PC-3 (cell line): ENCODE measurements around the gene ANKS1B. TPM values are rescaled to one million over a fixed set of nuclear protein-coding genes. Genes with fewer than 3 reads are reported as not detected.

Source experiments
- ATAC-seq: fragments of 200-7000 bp; cut with Tn5 transposase; 2 replicates; pipeline ENCODE4 v1.9.1; 2020; ENCODE audit warnings: mild to moderate bottlenecking, moderate library complexity
- BruUV-seq: library from RNA; stranded (reverse); fragments of 400-500 nt; replicated peaks from 2 replicates; lab custom pipeline; 2021; lab: Mats Ljungman, UMichigan
- CTCF ChIA-PET: fragments of 300-600 bp; sonication (Branson Sonifier 250); formaldehyde crosslinking; loops from one replicate; lab custom pipeline; 2022; ENCODE audit warnings: antibody characterized with exemption; lab: Charles Lee
- POLR2A ChIA-PET: fragments of 300-600 bp; sonication (Branson Sonifier 250); formaldehyde crosslinking; loops from one replicate; lab custom pipeline; 2022; ENCODE audit warnings: antibody characterized with exemption; ENCODE audit not compliant: unreplicated experiment; lab: Charles Lee
- DNase-seq: peaks from one replicate; pipeline ENCODE4 v3.0.0-alpha.2; 2015
- H2AFZ ChIP-seq: fragments of 300-600 bp; sonication (generic); 2 replicates; pipeline ENCODE4 v1.6.0; 2016; ENCODE audit warnings: antibody characterized with exemption, low read length
- H3F3A ChIP-seq: fragments of 300-600 bp; sonication (generic); one replicate; pipeline ENCODE4 v1.6.0; 2017; ENCODE audit warnings: antibody characterized with exemption, low read length, control low read depth, mild to moderate bottlenecking; ENCODE audit not compliant: unreplicated experiment
- H3K27ac ChIP-seq: fragments of 300-600 bp; sonication (generic); 2 replicates; pipeline ENCODE4 v1.5.1; 2016; ENCODE audit warnings: mild to moderate bottlenecking, low read length
- H3K27me3 ChIP-seq: fragments of 300-600 bp; sonication (generic); 2 replicates; pipeline ENCODE4 v1.6.1; 2016; ENCODE audit warnings: low read length, mixed read lengths
- H3K36me3 ChIP-seq: fragments of 300-600 bp; sonication (generic); 2 replicates; pipeline ENCODE4 v1.6.1; 2016; ENCODE audit warnings: low read depth, mixed run types, low read length, mixed read lengths
- H3K4me1 ChIP-seq: fragments of 300-600 bp; sonication (generic); 2 replicates; pipeline ENCODE4 v1.5.1; 2016; ENCODE audit warnings: low read length; ENCODE audit not compliant: insufficient read depth
- H3K4me2 ChIP-seq: fragments of 300-600 bp; sonication (generic); 2 replicates; pipeline ENCODE4 v1.6.0; 2016; ENCODE audit warnings: low read length
- H3K4me3 ChIP-seq: fragments of 300-600 bp; sonication (generic); 2 replicates; pipeline ENCODE4 v1.5.1; 2016; ENCODE audit warnings: mild to moderate bottlenecking, low read length, mixed read lengths
- H3K79me2 ChIP-seq: fragments of 300-600 bp; sonication (generic); 2 replicates; pipeline ENCODE4 v1.6.1; 2017; ENCODE audit warnings: low read length, mixed read lengths
- H3K9ac ChIP-seq: fragments of 300-600 bp; sonication (generic); 2 replicates; pipeline ENCODE4 v1.6.0; 2016; ENCODE audit warnings: mild to moderate bottlenecking, low read length
- H3K9me2 ChIP-seq: fragments of 300-600 bp; sonication (generic); replicated peaks from 2 replicates; pipeline ENCODE4 v1.6.1; 2016; ENCODE audit warnings: mixed run types, low read length, mixed read lengths
- H3K9me3 ChIP-seq: fragments of 300-600 bp; sonication (generic); 2 replicates; pipeline ENCODE4 v1.6.1; 2016; ENCODE audit warnings: low read length, mixed read lengths
- H4K20me1 ChIP-seq: fragments of 300-600 bp; sonication (generic); 2 replicates; pipeline ENCODE4 v1.6.1; 2016; ENCODE audit warnings: low read length, mixed read lengths
- EZH2 ChIP-seq: fragments of 300-600 bp; sonication (generic); IDR thresholded peaks from one replicate; pipeline ENCODE4 v1.6.1; 2017; ENCODE audit warnings: antibody characterized with exemption, mild to moderate bottlenecking, low read length; ENCODE audit not compliant: unreplicated experiment
- EZH2phosphoT487 ChIP-seq: fragments of 300-600 bp; sonication (generic); IDR thresholded peaks from 2 replicates; pipeline ENCODE4 v1.6.1; 2018; ENCODE audit warnings: mild to moderate bottlenecking, antibody characterized with exemption, low read length, borderline replicate concordance
- intact Hi-C: fragments of 100-400 bp; cut with micrococcal nuclease; formaldehyde crosslinking; loops from 2 replicates; pipeline ENCODE4 v1.9.0; 2023
- total RNA-seq: library from RNA; depleted of rRNA; stranded (reverse); fragments of >200 nt; gene quantifications from 2 replicates; pipeline ENCODE4 v1.2.3, GENCODE V29; 2014
- TF ChIP-seq, protein P1 (sequence below): fragments of 300-600 bp; sonication (generic); conservative IDR thresholded peaks from 2 replicates; pipeline ENCODE4 v1.5.1; 2017; ENCODE audit warnings: antibody characterized with exemption, low read depth, mild to moderate bottlenecking, low read length

The ANKS1B gene
- total RNA-seq, 1 experiment from 2014 or later = 0.07 TPM

DNA sequence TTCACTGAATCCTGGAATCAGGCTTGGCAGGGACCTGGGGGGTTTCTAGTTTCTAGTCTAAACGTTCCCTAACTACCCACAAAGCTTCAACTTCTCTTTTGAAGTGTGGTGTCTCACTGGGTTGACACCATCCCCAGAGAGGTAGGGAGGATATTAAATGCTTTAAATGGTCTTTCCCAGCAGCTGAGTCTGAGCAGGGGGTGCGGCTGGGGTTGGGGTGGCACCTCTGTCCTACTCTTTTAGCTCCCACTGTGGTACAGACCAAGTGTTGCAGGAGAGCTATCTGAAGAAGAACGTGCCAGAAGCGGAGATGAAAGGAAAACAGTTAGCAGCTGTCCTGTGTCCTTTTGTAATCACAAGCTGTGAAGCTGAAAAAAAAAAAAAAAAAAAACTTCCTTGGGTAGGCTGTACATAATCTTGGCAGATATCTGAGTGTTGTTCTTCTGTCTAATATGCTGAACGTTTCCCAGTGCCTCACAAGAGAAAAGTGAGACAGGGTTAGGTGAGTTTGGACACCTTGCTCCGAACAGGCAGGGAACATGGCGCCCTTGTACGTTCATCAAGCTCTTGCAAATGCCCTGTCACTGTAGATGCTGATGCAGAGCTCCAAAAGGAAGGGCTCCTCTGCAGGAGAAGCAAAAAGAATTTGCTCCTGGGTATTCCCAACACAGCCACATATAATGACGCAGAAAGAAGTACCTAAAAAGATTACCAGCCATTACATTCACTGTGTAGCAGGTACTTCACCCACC, 892.5 kb downstream of the ANKS1B start:
- BruUV-seq = no TSS peak
- no peaks in the 10 kb centered on the region for H4K20me1 ChIP-seq
- intact Hi-C loops = no loop called here
- H2AFZ ChIP-seq = no peak overlapping the region
- no peak overlapping the region for H3K4me2 ChIP-seq
- POLR2A ChIA-PET = no interaction called here
- DNase-seq (no peak), ATAC-seq (no peak)
- CTCF ChIA-PET = no interaction called here
- no peak overlapping the region for H3K4me3 ChIP-seq
- H3K36me3 ChIP-seq = no peaks in the 10 kb centered on the region
- no peaks in the 10 kb centered on the region for H3K9me3 ChIP-seq
- no peak overlapping the region for H3K27ac ChIP-seq
- no peaks in the 10 kb centered on the region for H3K27me3 ChIP-seq
- no peaks in the 10 kb centered on the region for H3K79me2 ChIP-seq
- TF ChIP-seq EZH2phosphoT487 = no peak
- TF ChIP-seq, protein P1, sequence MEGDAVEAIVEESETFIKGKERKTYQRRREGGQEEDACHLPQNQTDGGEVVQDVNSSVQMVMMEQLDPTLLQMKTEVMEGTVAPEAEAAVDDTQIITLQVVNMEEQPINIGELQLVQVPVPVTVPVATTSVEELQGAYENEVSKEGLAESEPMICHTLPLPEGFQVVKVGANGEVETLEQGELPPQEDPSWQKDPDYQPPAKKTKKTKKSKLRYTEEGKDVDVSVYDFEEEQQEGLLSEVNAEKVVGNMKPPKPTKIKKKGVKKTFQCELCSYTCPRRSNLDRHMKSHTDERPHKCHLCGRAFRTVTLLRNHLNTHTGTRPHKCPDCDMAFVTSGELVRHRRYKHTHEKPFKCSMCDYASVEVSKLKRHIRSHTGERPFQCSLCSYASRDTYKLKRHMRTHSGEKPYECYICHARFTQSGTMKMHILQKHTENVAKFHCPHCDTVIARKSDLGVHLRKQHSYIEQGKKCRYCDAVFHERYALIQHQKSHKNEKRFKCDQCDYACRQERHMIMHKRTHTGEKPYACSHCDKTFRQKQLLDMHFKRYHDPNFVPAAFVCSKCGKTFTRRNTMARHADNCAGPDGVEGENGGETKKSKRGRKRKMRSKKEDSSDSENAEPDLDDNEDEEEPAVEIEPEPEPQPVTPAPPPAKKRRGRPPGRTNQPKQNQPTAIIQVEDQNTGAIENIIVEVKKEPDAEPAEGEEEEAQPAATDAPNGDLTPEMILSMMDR = no peak
- TF ChIP-seq EZH2 = no peak
- no peak overlapping the region for H3K9ac ChIP-seq
- H3K4me1 ChIP-seq = no peaks in the 10 kb centered on the region
- H3K9me2 ChIP-seq = no peaks in the 10 kb centered on the region
- H3F3A ChIP-seq = no peaks in the 10 kb centered on the region

- DNase-seq = no peak
Measured at GRCh38 chr12:99087278-99087677, 897.5 kb downstream of the ANKS1B start.

More at GRCh38 chr12:99087278-99087677, 897.5 kb downstream of the ANKS1B start:
- Histone ChIP-seq H3K9me3 (no peaks in the 10 kb centered on the region), H2AFZ (no peak overlapping the region), H3K9me2 (no peaks in the 10 kb centered on the region), H3F3A (no peaks in the 10 kb centered on the region), H3K79me2 (no peaks in the 10 kb centered on the region), H3K4me1 (no peaks in the 10 kb centered on the region), H3K36me3 (no peaks in the 10 kb centered on the region), H3K4me2 (no peak overlapping the region), H3K9ac (no peak overlapping the region), H3K27ac (no peak overlapping the region), H4K20me1 (no peaks in the 10 kb centered on the region), H3K4me3 (no peak overlapping the region), H3K27me3 (no peaks in the 10 kb centered on the region)
- ATAC-seq = no peak
- CTCF ChIA-PET = no interaction called here
- no TSS peak for BruUV-seq
- intact Hi-C loops = no loop called here
- POLR2A ChIA-PET = no interaction called here
- no peak for TF ChIP-seq EZH2
- no peak for TF ChIP-seq EZH2phosphoT487
- TF ChIP-seq, protein P1 = no peak
